ENCODE data around the gene TOMT.
"Not testable (repeated sequence)": the region's sequence is repeated elsewhere in the genome, so short reads cannot be mapped to it uniquely, and the experiment has no call there.

Gene TOMT

DNA sequence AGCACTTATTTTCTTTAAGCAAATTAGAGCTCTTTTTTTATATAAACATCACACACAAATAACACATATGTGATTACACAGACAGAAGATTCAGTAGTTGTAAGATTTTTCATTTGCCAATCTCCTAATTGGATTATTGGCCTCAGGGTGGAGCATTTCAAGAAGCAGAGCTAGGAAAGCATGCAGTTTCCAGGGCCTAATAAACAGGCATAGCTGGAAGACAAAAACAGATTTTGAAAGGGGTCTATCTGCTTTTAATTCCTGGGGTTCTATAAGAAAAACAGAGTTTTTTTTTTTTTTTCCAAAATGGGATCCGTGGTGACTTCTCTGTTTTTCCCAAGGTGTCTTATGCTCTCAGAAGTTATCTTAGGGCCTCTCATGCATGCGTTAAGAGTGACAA is 22.2 kb downstream of the TOMT start:
- no peak for DNase-seq

DNA sequence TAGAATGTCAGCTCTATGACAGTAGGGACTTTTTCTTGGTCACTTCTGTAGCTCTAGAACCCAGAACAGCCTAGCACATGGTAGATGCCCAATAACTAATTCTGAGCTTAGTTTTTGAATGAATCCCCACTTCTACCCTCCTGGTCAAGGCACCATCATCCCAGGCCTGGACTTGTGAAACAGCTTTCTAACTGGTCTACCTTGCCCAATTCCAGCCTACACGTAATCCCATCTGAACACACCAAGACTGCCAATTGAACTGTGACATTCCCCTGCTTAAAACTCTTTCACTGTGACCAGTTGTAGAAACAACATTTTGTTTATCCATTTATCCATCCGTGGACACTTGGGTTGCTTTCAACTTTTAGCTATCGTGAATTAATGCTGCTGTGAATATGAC is 23.7 kb downstream of the TOMT start:
- DNase-seq, result no peak

DNA sequence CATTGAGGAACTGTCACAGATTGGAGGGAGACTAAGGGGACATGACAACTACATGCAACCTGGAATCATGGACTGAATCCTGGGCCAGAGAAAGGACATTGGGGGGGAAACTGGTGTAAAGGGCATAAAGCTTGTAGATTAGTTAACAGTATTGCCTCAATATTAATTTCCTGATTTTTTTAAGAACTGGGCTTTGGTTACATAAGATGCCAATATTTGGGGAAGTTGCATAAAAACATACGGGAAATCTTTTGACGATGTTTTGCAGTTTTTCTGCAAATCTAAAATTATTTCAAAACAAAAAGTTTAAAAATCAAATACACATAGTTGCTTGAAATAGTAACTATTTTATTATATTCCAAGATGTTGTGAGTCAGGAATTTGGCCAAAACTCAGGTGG is 26.9 kb downstream of the TOMT start:
- DNase-seq, result no peak

- not testable (repeated sequence) for DNase-seq
These were observed 29.7 kb downstream of the TOMT start, which contains the start of gene FOLR3 for GRCh38 chr11:72135473-72135872. TSS of gene FOLR3 (plus strand) at chr11:72135725. CDS start at chr11:72135953, 228 bp downstream.

- DNase-seq, result peak; percentile 51
These were observed 30.4 kb downstream of the TOMT start for GRCh38 chr11:72135891-72136683.

DNA sequence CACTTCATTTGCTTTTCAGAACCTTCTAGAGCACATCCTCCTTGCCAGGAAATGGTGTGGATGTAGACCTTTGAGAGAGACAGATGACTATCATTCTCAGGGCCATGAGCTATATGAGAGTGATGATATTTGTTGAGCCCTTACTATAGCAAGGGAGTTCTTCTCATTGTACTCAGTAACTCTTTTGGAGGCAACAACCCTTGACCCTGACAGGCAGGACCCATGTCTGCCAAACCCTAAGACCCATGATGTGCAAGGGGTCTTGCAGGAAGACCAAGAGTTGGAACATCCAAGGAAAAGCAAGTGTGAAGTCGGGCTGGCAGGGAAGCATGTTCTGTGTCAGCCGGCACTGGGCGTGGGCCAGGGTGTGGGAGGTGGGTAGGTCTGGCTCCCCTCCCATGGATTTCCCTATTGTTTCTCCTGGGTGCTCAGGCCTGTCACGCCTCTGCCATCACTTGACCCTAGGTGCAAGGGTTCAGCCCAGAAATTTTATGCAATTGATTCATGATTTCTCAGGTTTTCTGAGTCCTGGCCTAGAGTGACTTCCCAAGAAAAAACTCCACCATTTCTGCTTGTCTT is 31.0 kb downstream of the TOMT start:
- DNase-seq, result no peak

DNA sequence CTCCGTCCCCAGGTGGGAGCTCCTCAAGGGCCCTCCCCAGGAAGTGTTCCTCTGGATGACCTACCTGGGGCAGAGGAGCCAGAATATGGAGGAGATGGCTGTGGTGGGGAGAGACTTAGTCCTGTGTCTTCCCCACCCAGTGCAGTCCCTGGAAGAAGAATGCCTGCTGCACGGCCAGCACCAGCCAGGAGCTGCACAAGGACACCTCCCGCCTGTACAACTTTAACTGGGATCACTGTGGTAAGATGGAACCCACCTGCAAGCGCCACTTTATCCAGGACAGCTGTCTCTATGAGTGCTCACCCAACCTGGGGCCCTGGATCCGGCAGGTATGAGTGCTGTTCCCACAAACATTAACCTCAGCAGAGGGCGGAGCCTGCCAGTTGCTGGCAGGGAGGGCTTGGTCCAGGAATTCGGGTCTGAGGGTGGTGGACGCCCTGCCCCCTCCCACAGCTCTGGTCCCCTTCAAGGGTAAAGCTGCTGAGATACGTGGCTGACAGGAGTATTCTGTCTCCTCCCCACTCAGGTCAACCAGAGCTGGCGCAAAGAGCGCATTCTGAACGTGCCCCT is 33.2 kb downstream of the TOMT start:
- DNase-seq, result no peak

DNA sequence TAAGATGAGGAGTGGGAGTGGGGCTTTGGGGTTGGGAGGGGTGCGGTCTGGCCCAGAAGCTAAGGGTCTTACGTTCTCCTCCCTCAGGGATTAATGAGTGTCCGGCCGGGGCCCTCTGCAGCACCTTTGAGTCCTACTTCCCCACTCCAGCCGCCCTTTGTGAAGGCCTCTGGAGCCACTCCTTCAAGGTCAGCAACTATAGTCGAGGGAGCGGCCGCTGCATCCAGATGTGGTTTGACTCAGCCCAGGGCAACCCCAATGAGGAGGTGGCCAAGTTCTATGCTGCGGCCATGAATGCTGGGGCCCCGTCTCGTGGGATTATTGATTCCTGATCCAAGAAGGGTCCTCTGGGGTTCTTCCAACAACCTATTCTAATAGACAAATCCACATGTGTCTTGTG is 33.8 kb downstream of the TOMT start:
- DNase-seq, result no peak

- no peak for DNase-seq
These were observed 34.9 kb downstream of the TOMT start for GRCh38 chr11:72140661-72141060.

DNA sequence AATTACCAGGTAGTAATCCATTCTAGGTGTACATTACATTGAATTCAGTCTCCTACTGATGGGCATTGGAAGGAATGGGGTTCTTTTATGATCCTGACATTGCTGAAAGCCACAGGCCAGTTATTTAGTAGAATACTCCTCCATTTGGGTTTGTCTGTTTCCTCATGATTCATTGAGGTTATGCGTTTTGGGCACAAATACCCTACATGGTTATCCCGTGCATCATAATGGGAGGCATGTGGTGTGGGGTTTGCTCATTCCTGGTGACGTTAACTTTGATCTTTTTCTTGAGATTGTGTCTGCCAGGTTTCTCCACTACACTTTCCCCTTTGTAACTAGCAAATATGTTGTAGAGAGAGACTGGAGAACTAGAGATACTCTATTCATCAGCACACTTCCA is 35.3 kb downstream of the TOMT start:
- DNase-seq, result peak; percentile 89

DNA sequence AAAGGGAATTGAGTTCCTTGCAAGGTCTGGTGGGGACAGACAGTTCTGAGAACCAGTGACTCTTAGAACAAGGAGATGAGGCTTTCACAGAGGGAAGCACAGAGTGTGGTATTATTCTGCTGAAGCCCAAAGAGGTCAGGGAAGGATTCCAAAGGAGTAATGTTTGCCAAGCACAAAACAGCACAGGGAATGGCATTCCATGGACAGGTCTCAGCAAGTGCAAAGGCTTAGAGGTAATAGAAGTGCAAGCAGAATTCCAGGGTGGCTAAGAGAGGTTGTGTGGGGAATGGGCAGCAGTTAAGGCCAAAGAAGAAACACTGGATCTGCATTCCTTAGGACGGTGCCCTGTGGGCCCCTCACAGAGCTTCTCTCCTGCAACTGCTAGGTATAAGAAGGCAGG is 36.4 kb downstream of the TOMT start:
- DNase-seq, result not testable (repeated sequence)

DNA sequence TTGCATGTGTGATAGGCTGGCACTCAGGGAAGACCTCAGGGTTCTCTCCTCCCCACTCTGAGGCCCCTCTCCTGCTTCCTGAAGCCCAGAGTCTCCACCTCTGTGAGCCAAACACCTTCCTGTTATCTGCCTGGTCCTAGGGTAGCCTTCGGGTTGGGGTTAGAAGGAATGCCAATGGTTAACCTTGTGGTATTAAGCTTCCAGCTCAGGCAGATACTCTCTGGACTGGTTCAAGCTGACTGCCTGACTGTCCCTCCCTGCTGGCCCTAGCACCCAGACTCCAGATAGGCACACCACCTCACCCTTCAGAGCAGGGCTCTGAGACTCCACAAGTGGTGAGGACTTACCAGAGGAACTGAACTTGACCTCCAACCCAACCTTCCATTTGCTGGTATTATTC is 36.8 kb downstream of the TOMT start:
- DNase-seq, result not testable (repeated sequence)

DNA sequence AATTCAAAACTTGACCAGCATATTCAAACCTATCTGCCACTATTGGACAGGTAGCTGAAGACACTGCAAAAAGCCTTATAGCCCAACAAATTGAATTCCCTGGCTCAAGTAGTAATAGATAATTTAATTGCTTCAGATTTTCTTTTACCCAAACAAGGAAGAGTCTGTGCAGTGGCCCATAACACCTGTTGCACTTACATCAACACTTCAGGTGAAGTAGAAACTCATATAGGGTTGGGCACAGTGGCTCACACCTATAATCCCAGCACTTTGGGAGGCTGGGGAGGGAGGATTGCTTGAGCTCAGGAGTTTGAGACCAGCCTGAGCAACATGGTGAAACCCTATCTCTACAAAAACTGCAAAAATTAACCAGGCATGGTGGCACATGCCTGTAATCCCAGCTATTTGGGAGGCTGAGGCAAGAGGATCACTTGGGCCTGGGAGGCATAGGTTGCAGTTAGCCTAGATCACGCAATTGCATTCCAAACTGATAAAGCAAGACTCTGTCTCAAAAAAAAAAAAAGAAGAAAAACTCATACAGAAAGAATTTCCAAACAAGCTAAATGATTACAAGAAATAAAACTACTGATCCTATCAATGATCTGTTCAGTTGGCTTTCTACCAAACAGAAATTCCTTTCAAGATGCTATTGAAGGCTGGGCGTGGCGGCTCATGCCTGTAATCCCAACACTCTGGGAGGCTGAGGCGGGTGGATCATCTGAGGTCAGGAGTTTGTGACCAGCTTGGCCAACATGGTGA is 39.3 kb downstream of the TOMT start:
- peak; percentile 76 for DNase-seq

GRCh38 chr11:72146625-72147024 is 40.9 kb downstream of the TOMT start:
- no peak for DNase-seq

DNA sequence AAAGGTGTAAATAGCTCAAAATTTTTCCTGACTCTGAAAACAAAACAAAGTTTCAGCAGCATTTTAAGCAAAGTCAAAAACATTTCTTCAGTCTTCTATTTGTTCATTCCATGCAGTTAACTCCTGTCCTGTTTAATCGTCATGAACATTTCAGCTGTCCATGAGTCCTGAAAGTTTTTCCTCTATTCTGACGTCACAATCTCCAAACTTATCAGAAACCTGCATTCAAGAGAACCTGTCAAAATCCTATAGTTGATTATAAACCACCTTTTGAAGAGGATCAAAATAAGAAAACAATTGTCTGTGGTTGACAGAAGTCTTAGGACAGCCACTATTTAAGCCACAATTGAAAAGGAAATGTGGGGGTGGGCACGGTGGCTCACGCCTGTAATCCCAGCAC is 45.2 kb downstream of the TOMT start:
- no peak for DNase-seq

- DNase-seq, result not testable (repeated sequence)
These were observed 48.1 kb downstream of the TOMT start for GRCh38 chr11:72153874-72154273.

GRCh38 chr11:72154816-72155215 is 49.1 kb downstream of the TOMT start:
- DNase-seq, result no peak

GRCh38 chr11:72155751-72156150 is 50.0 kb downstream of the TOMT start:
- no peak for DNase-seq

GRCh38 chr11:72157131-72157530 is 51.4 kb downstream of the TOMT start:
- no peak for DNase-seq
